ENCODE data around the gene VANGL1. TPM values are rescaled to one million over a fixed set of nuclear protein-coding genes. Genes with fewer than 3 reads are reported as not detected.

Gene VANGL1
- total RNA-seq, 1 donor from 2014 or later: 14.7 TPM

- DNase-seq (ENCODE audit: low read depth): no peak
These were observed 26.8 kb downstream of the VANGL1 start for GRCh38 chr1:115668579-115668978.

- DNase-seq (ENCODE audit: low read depth): peak; percentile 29
These were observed 27.4 kb downstream of the VANGL1 start for GRCh38 chr1:115669002-115669673.

- no peak for DNase-seq (ENCODE audit: low read depth)
These were observed 28.1 kb downstream of the VANGL1 start for GRCh38 chr1:115669886-115670285.

- DNase-seq (ENCODE audit: low read depth): no peak
These were observed 28.9 kb downstream of the VANGL1 start for GRCh38 chr1:115670476-115671175.

GRCh38 chr1:115671176-115671934, 29.6 kb downstream of the VANGL1 start:
- no peak for DNase-seq (ENCODE audit: low read depth)

- DNase-seq (ENCODE audit: low read depth): no peak
These were observed 30.6 kb downstream of the VANGL1 start for GRCh38 chr1:115672224-115673009.

- peak; percentile 71 for DNase-seq (ENCODE audit: low read depth)
These were observed 34.9 kb downstream of the VANGL1 start for GRCh38 chr1:115676498-115677181.

GRCh38 chr1:115677182-115677555, 35.4 kb downstream of the VANGL1 start:
- DNase-seq (ENCODE audit: low read depth): peak; percentile 96

- DNase-seq (ENCODE audit: low read depth): no peak
These were observed 35.8 kb downstream of the VANGL1 start for GRCh38 chr1:115677565-115677964.

GRCh38 chr1:115678141-115678540, 36.4 kb downstream of the VANGL1 start:
- DNase-seq (ENCODE audit: low read depth): no peak

GRCh38 chr1:115679141-115679611, 37.4 kb downstream of the VANGL1 start:
- DNase-seq (ENCODE audit: low read depth): peak; percentile 68

GRCh38 chr1:115680730-115681111, 39.0 kb downstream of the VANGL1 start:
- no peak for DNase-seq (ENCODE audit: low read depth)

GRCh38 chr1:115682792-115683191, 41.0 kb downstream of the VANGL1 start:
- DNase-seq (ENCODE audit: low read depth): no peak

GRCh38 chr1:115685029-115685705, 43.4 kb downstream of the VANGL1 start:
- no peak for DNase-seq (ENCODE audit: low read depth)

GRCh38 chr1:115687744-115688143, 46.0 kb downstream of the VANGL1 start:
- DNase-seq (ENCODE audit: low read depth): no peak

GRCh38 chr1:115690972-115691371, 49.2 kb downstream of the VANGL1 start:
- DNase-seq (ENCODE audit: low read depth): no peak

GRCh38 chr1:115692224-115692623, 50.5 kb downstream of the VANGL1 start:
- DNase-seq (ENCODE audit: low read depth): no peak

- DNase-seq (ENCODE audit: low read depth): no peak
These were observed 53.0 kb downstream of the VANGL1 start for GRCh38 chr1:115694805-115695204.

GRCh38 chr1:115697619-115698018, 55.8 kb downstream of the VANGL1 start:
- no peak for DNase-seq (ENCODE audit: low read depth)

- no peak for DNase-seq (ENCODE audit: low read depth)
These were observed 59.3 kb downstream of the VANGL1 start for GRCh38 chr1:115701090-115701489.

GRCh38 chr1:115702959-115703358, 61.2 kb downstream of the VANGL1 start:
- no peak for DNase-seq (ENCODE audit: low read depth)
